Body of pancreas (tissue), 4 donors: ENCODE data around the gene CRTAC1. TPM values are rescaled to one million over a fixed set of nuclear protein-coding genes. Genes with fewer than 3 reads are reported as not detected.

Experiments
- ATAC-seq: fragments of 150-250 bp; one replicate; pipeline ENCODE4 v1.9.1; 2016
- DNase-seq, 4 donors: peaks; one replicate each; pipeline ENCODE4 v3.0.0-alpha.2; 2019
- H3K27ac ChIP-seq, 4 donors: fragments of 200-600 bp; sonication (generic); 1 replicate in 3 of 4; 2 replicates in 1 of 4; pipeline versions ENCODE4 v1.5.1 to v1.6.1; 2016 to 2019; ENCODE audit warnings: mild to moderate bottlenecking in 1 of 4, mixed read lengths in 1 of 4, moderate library complexity in 1 of 4
- H3K27me3 ChIP-seq, 2 donors: fragments of 200-600 bp; sonication (generic); one replicate each; pipeline ENCODE4 v1.6.0; 2016; ENCODE audit warnings: mild to moderate bottlenecking in 1 of 2
- H3K36me3 ChIP-seq, 2 donors: fragments of 200-600 bp; sonication (generic); replicated peaks in 1 of 2; 2 replicates each; pipeline ENCODE4 v1.5.1; 2016; ENCODE audit warnings: low read depth in 2 of 2; ENCODE audit not compliant: insufficient read depth in 1 of 2
- H3K4me1 ChIP-seq: fragments of 200-600 bp; sonication (generic); one replicate; pipeline ENCODE4 v1.6.0; 2016
- H3K4me3 ChIP-seq, 2 donors: fragments of 200-600 bp; sonication (generic); 1 replicate in 1 of 2; 2 replicates in 1 of 2; pipeline ENCODE4 v1.5.1; 2016 to 2019
- H3K9me3 ChIP-seq, 3 donors: fragments of 200-600 bp; sonication (generic); 1 replicate in 2 of 3; 2 replicates in 1 of 3; pipeline ENCODE4 v1.5.1; 2016
- CTCF ChIP-seq, 7 experiments: fragments of 450-650 bp in 4 of 7; fragments of 200-600 bp in 3 of 7; sonication (generic) in 3 of 7; IDR thresholded peaks; one replicate each; pipeline ENCODE4 v1.5.1; 2016 to 2019; ENCODE audit warnings: antibody characterized with exemption in 7 of 7
- POLR2A ChIP-seq, 3 donors: fragments of 450-650 bp; IDR thresholded peaks; one replicate each; pipeline ENCODE4 v1.6.1; 2016; ENCODE audit warnings: antibody characterized with exemption in 3 of 3, mild to moderate bottlenecking in 2 of 3
- WGBS, 2 donors: methylation state at CpG; one replicate each; pipeline ENCODE4 v1.1.5; 2017; 5-methylcytosine and 5-hydroxymethylcytosine counted together
- intact Hi-C: fragments of 100-400 bp; cut with DNase I; formaldehyde crosslinking; loops from one replicate; pipeline ENCODE4 v1.15.1; 2023
- total RNA-seq, 2 donors: library from RNA; depleted of rRNA; stranded (reverse); fragments of >200 nt; gene quantifications; one replicate each; pipeline ENCODE4 v1.1.0, GENCODE V29; 2016

Gene CRTAC1
- total RNA-seq, 2 donors from 2014 or later: 0.52 TPM; not detected in 1

- ATAC-seq (peak; percentile 90), DNase-seq (peak; percentile 88 to 92 (median 90))
- intact Hi-C loops: loop anchor here (5.0 kb wide), 1 partner anchor 127 kb away; no protein-coding TSS in a partner anchor
- peaks cover 14% of the 10 kb centered on the region for H3K4me1 ChIP-seq
- no peaks in the 10 kb centered on the region for H3K36me3 ChIP-seq
- no peak overlapping the region for H3K4me3 ChIP-seq
- TF ChIP-seq POLR2A (IDR thresholded peaks at IDR 0.05) (no peak), CTCF (IDR thresholded peaks at IDR 0.05) (peak; percentile 92 to 96 (median 94))
- no peaks in the 10 kb centered on the region for H3K27me3 ChIP-seq
- H3K9me3 ChIP-seq: no peaks in the 10 kb centered on the region
- WGBS, 2 donors: 4% methylated on average over 11 of the region's 11 CpGs; no CpG with 5 or more reads in 1 of the 2 donors
- no peak overlapping the region for H3K27ac ChIP-seq
These were observed 115.6 kb downstream of the CRTAC1 start for GRCh38 chr10:97914837-97915211.

GRCh38 chr10:97914171-97914836 is 116.1 kb downstream of the CRTAC1 start:
- peak; percentile 12 for ATAC-seq
- Histone ChIP-seq H3K4me3 (no peak overlapping the region), H3K9me3 (no peaks in the 10 kb centered on the region), H3K36me3 (no peaks in the 10 kb centered on the region), H3K27ac (no peak overlapping the region), H3K4me1 (peaks cover 14% of the 10 kb centered on the region), H3K27me3 (no peaks in the 10 kb centered on the region)
- no peak for DNase-seq
- intact Hi-C loops: loop anchor here (5.0 kb wide), 1 partner anchor 128 kb away; no protein-coding TSS in a partner anchor
- TF ChIP-seq CTCF (IDR thresholded peaks at IDR 0.05) (no peak), POLR2A (IDR thresholded peaks at IDR 0.05) (no peak)
- WGBS, 2 donors: 34 to 35% methylated on average over 7 to 10 of the region's 10 CpGs

- Histone ChIP-seq H3K36me3 (no peaks in the 10 kb centered on the region), H3K27ac (no peak overlapping the region), H3K9me3 (no peaks in the 10 kb centered on the region), H3K27me3 (no peaks in the 10 kb centered on the region), H3K4me3 (no peak overlapping the region), H3K4me1 (peaks cover 14% of the 10 kb centered on the region)
- intact Hi-C loops: loop anchor here (5.0 kb wide), 1 partner anchor 129 kb away; no protein-coding TSS in a partner anchor
- TF ChIP-seq POLR2A (IDR thresholded peaks at IDR 0.05): no peak
- no peak for TF ChIP-seq CTCF (IDR thresholded peaks at IDR 0.05)
- 76 to 79% methylated on average over 3 to 6 of the region's 6 CpGs for WGBS, 2 donors
- DNase-seq: no peak
- ATAC-seq: no peak
These were observed 116.8 kb downstream of the CRTAC1 start for GRCh38 chr10:97913614-97914013.

- Histone ChIP-seq H3K36me3 (no peaks in the 10 kb centered on the region), H3K4me1 (peaks cover 14% of the 10 kb centered on the region), H3K27ac (no peak overlapping the region), H3K4me3 (no peak overlapping the region), H3K9me3 (no peaks in the 10 kb centered on the region), H3K27me3 (no peaks in the 10 kb centered on the region)
- TF ChIP-seq POLR2A (IDR thresholded peaks at IDR 0.05) (no peak), CTCF (IDR thresholded peaks at IDR 0.05) (no peak)
- WGBS, 2 donors: 67 to 76% methylated on average over 2 of the region's 2 CpGs
- DNase-seq: no peak
- ATAC-seq: no peak
- intact Hi-C loops: loop anchor here (5.0 kb wide), 1 partner anchor 129 kb away; no protein-coding TSS in a partner anchor
These were observed 117.2 kb downstream of the CRTAC1 start for GRCh38 chr10:97913193-97913592.

GRCh38 chr10:97911217-97911616 is 119.2 kb downstream of the CRTAC1 start:
- H3K4me3 ChIP-seq: no peak overlapping the region
- no peaks in the 10 kb centered on the region for H3K36me3 ChIP-seq
- DNase-seq (no peak), ATAC-seq (no peak)
- H3K27me3 ChIP-seq: no peaks in the 10 kb centered on the region
- intact Hi-C loops: loop anchor here (5.0 kb wide), 1 partner anchor 131 kb away; no protein-coding TSS in a partner anchor
- no peak for TF ChIP-seq POLR2A (IDR thresholded peaks at IDR 0.05)
- TF ChIP-seq CTCF (IDR thresholded peaks at IDR 0.05): no peak
- no peaks in the 10 kb centered on the region for H3K9me3 ChIP-seq
- H3K4me1 ChIP-seq: peaks cover 7% of the 10 kb centered on the region
- WGBS, 2 donors: 48 to 55% methylated on average over 4 to 5 of the region's 5 CpGs
- H3K27ac ChIP-seq: no peak overlapping the region
